Skin epidermis (tissue), 12 donors: Measurements from ENCODE around the gene GPR107.

ENCODE experiments used
- H3K27ac ChIP-seq, 21 experiments: fragments of 200-600 bp; sonication (generic) in 11 of 21; one replicate each; pipeline ENCODE4 v1.5.0; 2020; ENCODE audit warnings: mild to moderate bottlenecking in 3 of 21, inconsistent platforms in 2 of 21, moderate library complexity in 2 of 21
- H3K4me3 ChIP-seq, 7 experiments: fragments of 200-600 bp; sonication (generic) in 2 of 7; one replicate each; pipeline ENCODE4 v1.5.0; 2020; ENCODE audit warnings: inconsistent platforms in 2 of 7, mild to moderate bottlenecking in 2 of 7, moderate library complexity in 1 of 7

Gene GPR107

DNA sequence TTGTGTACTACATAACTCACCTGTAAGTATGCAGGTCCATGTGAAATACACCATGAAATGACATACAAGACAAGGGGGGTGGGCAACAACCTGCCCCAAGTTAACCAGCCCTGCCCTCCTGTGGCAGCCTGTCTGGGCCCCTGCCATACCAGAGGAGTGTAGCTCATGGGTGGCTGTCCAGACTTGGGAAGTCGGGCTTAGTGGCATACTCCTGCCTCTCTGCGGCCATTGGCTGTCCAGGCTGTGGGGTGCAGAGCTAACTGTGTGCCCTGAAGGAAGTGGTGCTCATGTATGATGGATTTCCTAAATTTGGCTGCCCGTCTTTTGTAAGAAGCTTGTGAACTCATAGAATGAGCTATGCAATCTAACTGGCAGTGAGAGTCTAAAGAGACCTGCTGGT is 47.0 kb downstream of the GPR107 start:
- Histone ChIP-seq H3K4me3 (no peak overlapping the region), H3K27ac (no peak overlapping the region)

DNA sequence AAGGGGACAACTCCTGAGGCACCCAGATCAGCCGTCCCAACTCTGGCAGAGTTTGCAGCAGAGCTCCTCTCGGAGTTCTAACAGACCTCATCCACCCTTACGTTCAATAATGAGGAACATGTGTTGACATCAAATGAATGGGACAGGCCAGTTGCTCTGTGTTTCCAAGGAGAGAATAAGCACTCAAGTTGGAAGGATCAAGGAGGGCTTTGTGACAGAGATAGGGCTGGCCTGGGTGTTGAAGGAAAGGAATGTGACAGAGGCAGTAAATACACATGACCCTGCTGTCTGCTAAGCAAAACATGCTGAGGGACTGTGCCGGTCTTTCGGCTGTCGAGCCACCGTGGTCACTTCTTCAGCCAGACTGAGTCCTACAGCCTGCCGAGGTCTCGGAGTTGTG is 48.2 kb downstream of the GPR107 start:
- no peak overlapping the region for H3K4me3 ChIP-seq
- peak overlapping the region in 4 of 21 experiments; percentile 7 to 28 (median 20) for H3K27ac ChIP-seq

DNA sequence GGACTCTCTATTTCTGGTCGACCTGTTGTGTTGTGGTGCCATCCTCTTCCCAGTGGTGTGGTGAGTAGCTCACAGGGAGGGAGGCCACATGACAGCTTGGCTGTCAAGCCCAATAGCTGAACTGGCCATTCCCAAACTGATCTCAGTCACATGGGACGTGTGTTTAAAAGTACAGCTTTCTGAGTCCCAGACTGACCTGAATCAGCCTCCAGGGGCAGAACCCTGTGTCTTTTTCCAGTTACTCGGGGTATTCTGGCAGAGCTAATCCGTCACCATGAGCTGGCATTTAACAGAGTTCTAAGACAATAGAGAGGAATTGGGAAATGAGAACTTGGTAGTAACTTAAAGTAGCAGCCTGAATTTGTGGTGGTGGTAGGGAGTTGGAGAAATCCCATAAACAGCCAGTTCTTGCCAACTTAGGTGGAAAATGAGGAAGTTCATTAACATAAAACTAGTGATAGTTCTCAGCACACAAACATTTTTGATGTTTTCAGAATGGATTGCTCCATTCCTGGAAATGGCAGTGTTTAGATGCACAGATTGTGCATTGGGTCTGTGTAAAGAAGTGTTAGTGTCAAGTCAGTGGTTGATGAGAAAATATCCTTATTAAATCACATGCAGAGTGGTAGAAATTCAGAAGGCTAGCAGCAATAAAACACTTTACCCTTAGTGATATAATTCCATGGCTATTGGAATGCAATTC is 50.9 kb downstream of the GPR107 start:
- H3K4me3 ChIP-seq, result no peak overlapping the region
- peak overlapping the region in 2 of 21 experiments; percentile 13 to 25 for H3K27ac ChIP-seq

DNA sequence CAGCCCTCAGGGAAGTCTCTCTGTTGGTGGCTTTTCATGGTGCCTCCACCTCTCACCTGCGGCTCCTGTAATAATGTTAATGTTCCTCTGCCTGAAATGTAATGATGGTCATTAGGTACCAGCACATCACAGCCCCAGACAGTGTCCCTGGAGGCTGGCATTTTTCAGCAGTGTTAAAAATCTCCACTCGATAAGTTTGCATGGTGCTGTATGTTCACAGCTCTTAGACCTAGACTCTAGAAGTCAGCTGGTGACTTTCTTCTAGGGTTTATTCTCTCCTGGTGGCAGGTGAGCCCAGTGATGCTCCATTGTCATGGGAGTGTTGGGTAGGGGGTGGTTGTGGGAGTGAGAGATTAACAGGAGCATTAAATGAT is 53.1 kb downstream of the GPR107 start:
- no peak overlapping the region for H3K27ac ChIP-seq
- H3K4me3 ChIP-seq, result no peak overlapping the region

DNA sequence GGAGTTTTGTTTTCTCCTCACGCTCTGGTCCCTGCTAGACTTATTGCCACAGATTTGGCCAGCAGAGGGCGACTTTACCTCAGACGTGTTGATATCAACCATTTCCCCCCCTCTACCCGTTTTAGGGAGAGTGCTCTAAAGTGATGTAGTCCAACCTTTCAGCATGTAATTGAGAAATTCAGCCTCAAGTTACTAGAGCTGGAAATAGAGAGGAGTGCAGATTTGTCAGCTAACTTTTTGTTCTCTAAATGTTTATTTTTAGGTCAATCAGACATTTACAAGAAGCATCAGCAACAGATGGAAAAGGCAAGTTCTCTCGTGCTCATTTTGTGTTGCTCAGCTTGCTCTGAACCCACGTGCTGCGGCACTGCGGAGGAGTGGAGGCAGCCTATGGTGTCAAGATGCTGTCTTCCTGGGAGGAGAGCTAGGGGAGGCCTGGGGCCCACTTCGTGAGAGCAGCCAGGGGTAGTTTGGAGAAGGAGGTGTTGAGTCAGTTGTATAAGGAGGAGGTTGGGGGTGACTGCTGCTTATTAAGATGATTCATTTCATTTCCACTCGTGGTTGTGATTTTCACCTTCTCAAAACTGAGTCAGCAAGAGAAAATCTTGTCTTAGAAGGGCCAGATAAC is 53.6 kb downstream of the GPR107 start:
- Histone ChIP-seq H3K27ac (peak overlapping the region in 3 of 21 experiments; percentile 2 to 55 (median 5)), H3K4me3 (no peak overlapping the region)

DNA sequence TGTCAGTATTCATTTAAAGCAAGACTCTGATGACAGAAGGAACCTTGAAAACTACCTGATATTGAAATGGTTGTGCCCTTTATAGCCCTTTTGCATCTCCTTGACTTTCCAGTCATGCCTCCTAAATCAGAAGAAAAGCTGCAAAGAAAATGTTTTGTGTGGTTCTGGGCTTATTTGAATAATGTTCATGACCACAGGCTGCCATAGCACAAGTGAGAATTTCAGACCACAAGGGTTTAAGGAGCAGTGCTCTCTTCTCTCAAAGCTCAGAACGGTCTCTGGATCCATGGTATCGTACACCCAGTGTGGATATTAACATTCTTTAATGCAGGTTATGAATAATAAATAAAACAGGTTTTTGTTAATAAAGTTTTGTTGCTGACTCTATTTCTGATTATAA is 54.2 kb downstream of the GPR107 start:
- Histone ChIP-seq H3K27ac (peak overlapping the region in 2 of 21 experiments; percentile 2 to 55), H3K4me3 (no peak overlapping the region)

DNA sequence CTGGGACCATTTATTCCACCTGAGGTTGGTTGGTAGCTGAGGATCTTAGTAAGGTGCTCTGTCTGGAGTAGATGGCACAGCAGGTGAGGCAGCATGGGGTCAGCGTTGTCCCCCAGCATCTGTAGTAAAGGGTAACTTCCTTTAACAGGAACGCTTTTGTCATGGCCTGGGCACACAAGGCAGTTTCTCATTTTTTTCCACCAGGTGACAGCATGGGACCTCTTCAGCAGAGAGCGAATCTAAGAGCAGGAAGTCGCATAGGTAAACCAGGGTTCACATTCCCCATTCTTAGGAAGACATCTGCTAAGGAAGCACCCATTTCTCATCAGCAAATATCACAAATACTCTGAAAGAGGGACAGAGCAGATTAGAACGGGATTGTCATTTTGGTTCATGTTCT is 56.5 kb downstream of the GPR107 start:
- Histone ChIP-seq H3K4me3 (no peak overlapping the region), H3K27ac (peak overlapping the region in 2 of 21 experiments; percentile 35 to 39)

DNA sequence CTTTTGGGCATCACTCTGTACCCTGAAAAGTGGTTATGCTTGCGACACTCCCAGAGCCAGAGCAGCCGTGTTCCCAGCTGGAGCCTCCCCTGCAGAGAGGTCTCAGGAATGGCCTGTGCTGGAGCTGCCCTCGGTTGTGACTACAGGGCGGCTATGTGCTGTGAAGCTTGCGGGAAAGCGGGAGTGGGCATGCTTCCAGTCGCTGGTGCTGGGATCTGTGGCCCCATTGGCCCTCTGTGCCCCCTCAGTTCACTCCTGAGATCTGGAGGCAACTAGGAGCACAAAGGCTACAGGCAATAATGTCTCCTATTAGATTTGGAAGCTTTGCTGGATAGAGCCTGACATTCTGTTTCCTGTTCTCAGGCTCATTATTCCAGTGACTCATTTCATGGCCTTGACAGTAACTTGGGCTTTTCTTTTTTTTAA is 56.9 kb downstream of the GPR107 start:
- H3K4me3 ChIP-seq, result no peak overlapping the region
- H3K27ac ChIP-seq, result peak overlapping the region in 2 of 21 experiments; percentile 35 to 39

DNA sequence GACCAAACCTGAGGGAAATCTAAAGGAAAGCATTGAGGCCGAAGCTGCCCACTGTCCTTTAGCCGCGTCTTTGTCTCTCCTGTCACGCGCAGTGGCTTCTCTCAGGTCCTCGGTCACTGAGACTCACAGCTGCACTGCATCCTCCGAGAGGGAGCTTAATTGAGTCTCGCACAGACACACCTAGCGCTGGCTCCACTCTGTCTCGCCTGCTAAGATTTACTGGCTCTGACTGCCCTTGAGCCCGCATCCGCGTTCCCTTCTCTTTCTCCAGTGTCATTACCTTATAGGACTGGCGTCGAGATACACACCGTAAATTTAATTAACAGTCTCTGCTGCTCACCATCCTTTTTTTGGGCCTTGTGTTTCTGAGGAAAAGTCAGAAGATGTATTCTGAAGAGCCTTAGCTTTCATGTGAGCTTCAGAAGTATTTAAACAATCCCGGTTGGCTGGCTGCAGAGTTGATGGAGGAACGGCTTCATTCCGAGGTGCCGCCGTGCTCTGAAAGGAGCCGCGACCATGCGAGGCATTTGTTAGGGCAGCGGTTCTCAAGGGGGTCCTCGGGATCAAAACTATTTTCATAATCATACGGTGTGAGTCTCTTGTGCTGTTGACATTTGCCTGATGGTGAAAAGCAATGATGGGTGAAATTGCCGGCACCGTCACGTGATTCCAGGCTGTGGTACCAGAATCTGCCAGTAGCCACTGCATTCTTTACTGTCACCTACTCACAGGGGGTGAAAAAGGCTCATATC is 58.3 kb downstream of the GPR107 start:
- peak overlapping the region in 1 of 21 experiments; percentile 39 for H3K27ac ChIP-seq
- H3K4me3 ChIP-seq, result no peak overlapping the region

DNA sequence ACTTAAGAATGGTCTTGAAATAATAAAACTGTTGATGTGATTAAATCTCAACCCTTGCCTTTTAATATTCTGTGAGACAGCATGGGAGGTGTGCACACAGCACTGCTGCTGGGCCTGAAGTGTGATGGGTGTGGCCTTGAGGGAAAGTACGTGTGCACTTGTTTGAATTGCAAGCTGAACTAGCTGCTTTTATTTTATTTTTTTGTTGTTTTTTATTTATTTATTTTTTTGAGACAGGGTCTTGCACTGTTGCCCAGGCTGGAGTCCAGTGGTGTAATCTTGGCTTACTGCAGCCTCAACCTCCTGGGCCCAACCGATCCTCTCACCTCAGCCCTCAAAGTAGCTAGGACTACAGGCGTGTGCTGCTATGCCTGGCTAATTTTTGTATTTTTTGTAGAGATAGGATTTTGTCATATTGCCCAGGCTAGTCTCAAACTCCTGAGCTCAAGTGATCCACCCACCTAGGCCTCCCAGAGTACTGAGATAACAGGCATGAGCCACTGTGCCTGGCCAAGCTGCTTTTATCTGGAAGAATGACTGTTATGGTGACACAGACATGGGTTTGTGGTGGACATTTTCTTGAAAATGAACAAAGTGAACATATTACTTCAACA is 58.9 kb downstream of the GPR107 start:
- no peak overlapping the region for H3K4me3 ChIP-seq
- H3K27ac ChIP-seq, result no peak overlapping the region

DNA sequence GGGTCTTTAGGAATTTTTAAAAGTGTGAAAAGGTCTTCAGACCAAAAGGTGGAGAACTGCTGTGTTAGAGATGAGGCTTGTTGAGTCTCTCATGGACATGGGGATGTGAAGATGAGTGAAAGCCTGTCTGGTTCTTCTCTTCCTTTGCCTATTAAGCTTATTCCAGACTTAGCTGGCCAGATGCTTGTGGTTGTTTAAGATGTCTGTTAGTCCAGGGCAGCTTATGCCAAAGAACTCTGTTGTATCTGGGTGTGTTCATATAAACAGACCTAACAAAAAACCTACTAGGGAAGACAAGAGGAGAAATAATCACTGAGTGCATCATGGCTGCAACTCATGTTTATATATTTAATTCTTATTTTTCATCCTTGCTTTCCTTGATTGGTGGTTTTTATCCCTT is 61.0 kb downstream of the GPR107 start:
- Histone ChIP-seq H3K4me3 (no peak overlapping the region), H3K27ac (peak overlapping the region in 2 of 21 experiments; percentile 20 to 22)

DNA sequence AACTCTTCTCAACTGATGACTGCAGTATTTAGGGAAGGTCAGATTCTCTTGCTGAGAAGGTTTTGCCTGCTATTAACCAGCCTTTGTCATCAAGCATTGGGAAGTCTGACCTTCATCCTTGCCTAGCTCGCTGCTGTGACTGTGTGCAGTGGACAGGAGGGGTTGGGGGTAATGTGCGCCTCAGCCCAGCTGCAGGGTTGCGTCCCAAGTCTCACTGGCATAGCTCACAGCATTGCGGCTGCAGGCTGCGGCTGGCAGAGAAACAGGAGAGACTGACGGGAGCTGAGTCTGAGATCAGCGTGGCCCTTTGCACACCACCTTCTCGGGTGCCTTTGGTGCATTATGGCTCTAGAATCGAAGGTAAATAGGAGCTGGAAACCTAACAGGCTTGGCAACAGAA is 62.6 kb downstream of the GPR107 start:
- Histone ChIP-seq H3K27ac (no peak overlapping the region), H3K4me3 (no peak overlapping the region)

DNA sequence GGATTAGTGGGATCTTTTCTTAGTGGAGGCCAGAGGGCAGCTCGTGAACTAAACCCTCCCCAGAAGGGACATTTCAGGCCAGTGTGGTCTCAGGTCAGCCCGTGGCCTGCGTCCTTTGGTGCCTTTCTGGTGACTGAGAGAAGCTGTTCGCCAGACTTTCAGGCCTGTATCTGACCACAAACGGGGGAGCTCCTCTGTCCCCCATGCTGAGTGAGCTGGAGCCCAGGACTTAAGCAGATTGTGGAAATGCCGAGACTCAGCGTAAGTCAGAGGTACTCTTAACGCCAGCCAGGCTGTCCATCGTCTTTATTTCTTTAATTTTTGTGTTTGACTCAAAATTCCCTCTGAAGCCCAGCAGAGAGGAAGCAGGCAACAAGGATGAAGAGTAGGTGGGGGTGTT is 63.7 kb downstream of the GPR107 start:
- Histone ChIP-seq H3K4me3 (no peak overlapping the region), H3K27ac (peak overlapping the region in 11 of 21 experiments; percentile 1 to 70 (median 47))

DNA sequence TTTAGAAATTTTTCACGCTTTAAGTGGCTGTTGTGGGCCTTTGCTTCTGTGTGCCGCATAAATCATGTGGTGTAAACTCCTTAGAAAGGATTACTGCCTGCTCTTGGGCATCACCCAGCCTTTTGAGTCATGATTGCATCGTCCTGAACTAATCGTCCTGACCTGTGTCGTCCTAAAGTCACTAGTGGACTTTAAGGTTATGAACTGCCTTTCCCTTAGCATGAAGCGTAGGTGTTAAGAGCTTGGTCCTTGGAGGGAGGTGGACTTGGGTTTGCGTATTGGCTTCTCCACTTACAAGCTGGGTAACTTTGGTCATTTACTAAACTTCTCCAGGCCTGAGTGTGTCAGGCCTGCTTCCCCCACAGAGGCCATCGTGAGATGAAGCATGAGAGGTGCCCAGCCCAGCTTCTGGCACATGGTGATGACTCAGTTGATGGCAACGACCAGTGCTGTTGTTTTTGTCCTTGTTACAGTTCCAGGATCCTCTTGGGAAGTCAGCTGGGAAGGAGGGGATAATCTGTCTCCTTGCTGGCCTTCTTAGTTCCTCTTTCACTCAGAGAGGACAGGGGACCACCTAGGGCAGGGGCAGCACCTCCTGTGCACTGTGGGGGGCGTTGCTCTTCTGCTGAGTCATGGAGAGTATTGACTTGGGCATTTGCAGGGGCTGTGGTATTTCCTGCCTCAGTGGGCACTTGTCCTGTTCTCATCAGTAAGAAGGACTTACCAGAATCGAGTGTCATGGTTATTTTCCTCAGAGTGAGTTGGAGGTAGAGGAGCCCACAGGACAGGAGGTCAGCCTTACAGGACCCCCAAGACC is 64.3 kb downstream of the GPR107 start:
- Histone ChIP-seq H3K27ac (peak overlapping the region in 14 of 21 experiments; percentile 0 to 70 (median 46)), H3K4me3 (no peak overlapping the region)

DNA sequence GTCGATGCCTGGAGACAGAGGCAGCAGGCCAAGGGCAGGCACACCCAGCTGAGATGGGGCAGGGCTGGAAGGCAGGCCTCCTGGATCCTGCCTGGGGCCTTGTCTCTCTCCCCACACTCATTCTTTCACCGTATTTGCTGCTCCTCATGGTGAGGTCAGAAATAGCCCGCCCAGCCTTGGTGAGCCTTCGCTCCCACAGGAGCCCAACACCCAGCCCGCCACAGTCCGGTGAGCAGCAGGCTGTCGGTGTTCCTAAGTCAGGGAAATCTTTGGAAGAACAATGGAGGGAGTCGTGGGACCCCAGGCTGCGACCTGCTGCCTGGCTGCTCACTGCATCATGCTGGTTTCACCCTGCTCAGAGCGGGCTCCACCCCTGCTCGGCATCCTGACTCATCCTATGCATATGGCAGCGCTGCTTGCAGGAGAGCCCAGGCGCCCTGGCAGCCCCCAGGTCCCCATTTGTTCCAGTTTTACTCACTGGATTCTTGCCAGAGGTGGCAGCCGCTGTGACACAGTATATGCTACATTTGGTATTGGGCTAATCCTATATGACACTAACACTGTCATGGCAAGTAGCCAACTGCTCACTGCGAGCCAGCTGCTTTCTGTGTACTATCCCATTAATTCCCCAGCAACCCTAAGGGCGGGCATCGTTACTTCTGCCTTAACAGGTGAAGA is 65.3 kb downstream of the GPR107 start:
- H3K4me3 ChIP-seq, result no peak overlapping the region
- H3K27ac ChIP-seq, result peak overlapping the region in 11 of 21 experiments; percentile 21 to 70 (median 46)

DNA sequence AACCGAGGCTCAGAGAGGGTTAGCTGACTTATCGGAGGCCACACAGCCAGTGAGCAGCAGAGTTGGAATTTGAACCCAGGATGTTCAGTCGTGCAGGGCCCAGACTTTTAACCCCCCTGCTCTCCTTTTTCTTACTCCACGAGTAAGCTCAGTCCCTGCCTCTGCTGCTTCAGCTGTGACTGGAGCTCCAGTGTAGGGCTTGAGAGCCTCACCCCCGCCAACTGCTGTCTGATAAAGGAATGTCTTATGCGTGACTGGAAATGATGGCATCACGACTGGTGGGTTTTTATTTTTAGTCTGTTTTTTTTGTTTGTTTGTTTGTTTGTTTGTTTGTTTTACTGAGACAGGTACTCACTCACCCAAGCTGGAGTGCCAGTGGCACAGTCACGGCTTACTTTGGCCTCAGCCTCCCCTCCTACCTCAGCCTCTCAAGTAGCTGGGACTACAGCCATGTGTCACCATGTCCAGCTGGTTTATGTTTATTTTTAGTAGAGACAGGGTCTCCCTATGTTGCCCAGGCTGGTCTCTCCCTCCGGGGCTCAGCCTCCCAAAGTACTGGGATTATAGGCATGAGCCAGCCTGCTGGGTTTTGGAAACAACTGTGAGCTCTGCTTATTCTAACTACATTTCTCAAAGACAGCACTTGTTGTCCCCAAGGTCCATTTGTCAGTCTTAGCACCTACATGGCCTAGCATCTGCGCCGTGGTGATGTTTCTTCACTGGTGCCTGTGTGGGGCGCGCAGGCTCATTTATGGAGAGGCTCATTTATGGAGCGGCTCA is 66.0 kb downstream of the GPR107 start:
- Histone ChIP-seq H3K27ac (peak overlapping the region in 2 of 21 experiments; percentile 69 to 70), H3K4me3 (no peak overlapping the region)

DNA sequence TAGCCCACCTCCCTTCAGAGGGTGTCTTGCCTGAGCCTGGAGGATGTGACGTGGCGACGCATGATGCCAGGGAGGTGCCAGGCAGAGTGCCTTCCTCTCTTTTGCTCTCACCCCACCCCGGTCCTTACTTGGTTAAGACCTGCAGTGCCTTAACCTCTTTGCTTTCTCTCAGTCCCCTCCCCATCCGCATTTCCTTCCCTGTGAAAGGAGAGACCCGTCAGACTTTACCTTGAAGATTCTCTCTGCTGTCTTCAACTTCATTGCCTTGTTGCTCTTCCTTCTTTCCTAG is 66.5 kb downstream of the GPR107 start:
- Histone ChIP-seq H3K27ac (no peak overlapping the region), H3K4me3 (no peak overlapping the region)

DNA sequence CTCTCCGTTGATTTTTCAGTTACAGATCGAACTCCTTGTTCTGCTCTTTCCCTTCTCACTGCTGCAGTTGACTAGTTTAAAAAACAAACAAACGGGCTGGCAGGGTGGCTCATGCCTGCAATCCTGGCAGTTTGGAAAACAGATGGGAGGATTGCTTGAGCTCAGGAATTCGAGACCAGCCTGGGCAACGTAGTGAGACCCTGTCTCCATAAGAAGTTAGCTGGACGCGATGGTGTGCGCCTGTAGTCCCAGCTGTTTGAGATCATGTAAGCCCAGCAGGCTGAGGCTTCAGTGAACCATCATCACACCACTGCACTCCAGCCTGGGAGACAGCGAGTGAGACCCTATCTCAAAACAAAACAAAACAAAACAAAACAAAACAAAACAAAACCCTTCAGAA is 67.1 kb downstream of the GPR107 start:
- H3K27ac ChIP-seq, result no peak overlapping the region
- no peak overlapping the region for H3K4me3 ChIP-seq
